ENCODE results near the gene CHST11.

- TF ChIP-seq CTCF (IDR thresholded peaks at IDR 0.05) = no peak
- no peak for TF ChIP-seq POLR2A (IDR thresholded peaks at IDR 0.05)
- no peak for TF ChIP-seq EP300 (IDR thresholded peaks at IDR 0.05)
These were observed 93.2 kb downstream of the CHST11 start for GRCh38 chr12:104549815-104550480.

Measured in ovary (tissue), 3 donors.